Transverse colon (tissue), 4 donors: ENCODE measurements around the gene PALM. TPM values are rescaled to one million over a fixed set of nuclear protein-coding genes. Genes with fewer than 3 reads are reported as not detected.
A peak's percentile ranks its signal among the peaks of the same experiment; 100 is the strongest.

Experiments
- DNase-seq: peaks from one replicate; pipeline ENCODE4 v3.0.0-alpha.2; 2019
- H3K27ac ChIP-seq, 4 donors: fragments of 200-600 bp; sonication (generic); 2 replicates each; pipeline ENCODE4 v1.5.1; 2016 to 2018; ENCODE audit warnings: inconsistent platforms in 4 of 4
- H3K27me3 ChIP-seq: fragments of 200-600 bp; sonication (generic); 2 replicates; pipeline ENCODE4 v1.5.1; 2017; ENCODE audit warnings: inconsistent platforms
- H3K36me3 ChIP-seq, 4 donors: fragments of 200-600 bp; sonication (generic); 2 replicates each; pipeline ENCODE4 v1.5.1; 2017 to 2019; ENCODE audit warnings: inconsistent platforms in 4 of 4
- H3K4me1 ChIP-seq, 4 donors: fragments of 200-600 bp; sonication (generic); 2 replicates each; pipeline ENCODE4 v1.5.1; 2017 to 2020; ENCODE audit warnings: inconsistent platforms in 4 of 4
- H3K4me3 ChIP-seq, 4 donors: fragments of 200-600 bp; sonication (generic); 1 replicate in 1 of 4; 2 replicates in 3 of 4; pipeline versions ENCODE4 v1.5.1 to v1.6.1; 2017 to 2019; ENCODE audit warnings: inconsistent platforms in 4 of 4
- H3K9me3 ChIP-seq, 2 donors: fragments of 200-600 bp; sonication (generic); 2 replicates each; pipeline ENCODE4 v1.5.1; 2017 to 2019; ENCODE audit warnings: inconsistent platforms in 2 of 2
- CTCF ChIP-seq, 5 experiments: fragments of 200-600 bp in 3 of 5; fragments of 450-650 bp in 2 of 5; sonication (generic) in 3 of 5; IDR thresholded peaks; 1 replicate in 2 of 5; 2 replicates in 3 of 5; pipeline ENCODE4 v1.5.1; 2016 to 2017; ENCODE audit warnings: antibody characterized with exemption in 5 of 5, inconsistent platforms in 3 of 5, mild to moderate bottlenecking in 2 of 5, moderate library complexity in 1 of 5
- EP300 ChIP-seq: sonication (generic); formaldehyde crosslinking; IDR thresholded peaks from one replicate; pipeline ENCODE4 v1.6.1; 2017; ENCODE audit warnings: antibody characterized with exemption, low read depth
- POLR2A ChIP-seq: fragments of 450-650 bp; IDR thresholded peaks from one replicate; pipeline ENCODE4 v1.6.1; 2016; ENCODE audit warnings: antibody characterized with exemption, mild to moderate bottlenecking, moderate library complexity
- POLR2AphosphoS5 ChIP-seq, 3 donors: sonication (generic); formaldehyde crosslinking; IDR thresholded peaks; one replicate each; pipeline ENCODE4 v1.6.1; 2016; ENCODE audit warnings: antibody characterized with exemption in 3 of 3
- WGBS, 2 donors: methylation state at CpG; one replicate each; pipeline ENCODE4 v1.1.5; 2018; ENCODE audit warnings: low coverage in 1 of 2; 5-methylcytosine and 5-hydroxymethylcytosine counted together
- in situ Hi-C, 4 donors: fragments of 200-750 bp; cut with MboI; loops; one replicate each; pipeline versions ENCODE4 v1.15.0 to v1.15.1; 2017; ENCODE audit warnings: low sequenced_read_pairs in 3 of 4, low pct_ligation_motif_present in 1 of 4, low pct_unique_long_range_greater_than_20kb in 1 of 4
- intact Hi-C: fragments of 100-400 bp; cut with DNase I; formaldehyde crosslinking; loops from one replicate; pipeline ENCODE4 v1.15.1; 2023; ENCODE audit warnings: low total_unique reads
- total RNA-seq, 4 donors: library from RNA; depleted of rRNA; stranded (reverse); fragments of >200 nt; gene quantifications; one replicate each; pipeline ENCODE4 v1.1.0, GENCODE V29; 2016

The PALM gene
- total RNA-seq, 4 donors from 2014 or later, result 14.1 to 99.3 (median 29.8) TPM

GRCh38 chr19:756821-757688 is 48.3 kb downstream of the PALM start:
- Histone ChIP-seq H3K27me3 (no peaks in the 10 kb centered on the region), H3K36me3 (peaks cover 0 to 11% (median 2%) of the 10 kb centered on the region in 4 donors), H3K4me1 (peaks cover 0 to 31% (median 29%) of the 10 kb centered on the region in 4 donors), H3K27ac (no peak overlapping the region), H3K9me3 (no peaks in the 10 kb centered on the region), H3K4me3 (no peak overlapping the region)
- intact Hi-C loops (no loop called here), in situ Hi-C loops (no loop called here)
- 90 to 91% methylated on average over 6 to 17 of the region's 36 CpGs for WGBS, 2 donors
- no peak for DNase-seq
- TF ChIP-seq POLR2AphosphoS5 (IDR thresholded peaks at IDR 0.05), result peak in 2 of 3 donors; percentile 4 to 9
- no peak for TF ChIP-seq POLR2A
- TF ChIP-seq CTCF (IDR thresholded peaks at IDR 0.05), result no peak
- no peak for TF ChIP-seq EP300

GRCh38 chr19:757811-758668 is 49.3 kb downstream of the PALM start:
- Histone ChIP-seq H3K27ac (no peak overlapping the region), H3K36me3 (peaks cover 0 to 13% (median 2%) of the 10 kb centered on the region in 4 donors), H3K9me3 (no peaks in the 10 kb centered on the region), H3K4me3 (no peak overlapping the region), H3K27me3 (no peaks in the 10 kb centered on the region), H3K4me1 (peaks cover 0 to 27% (median 26%) of the 10 kb centered on the region in 4 donors)
- no peak for TF ChIP-seq EP300
- TF ChIP-seq POLR2AphosphoS5 (IDR thresholded peaks at IDR 0.05), result peak in 1 of 3 donors; percentile 23
- TF ChIP-seq CTCF (IDR thresholded peaks at IDR 0.05), result no peak
- DNase-seq, result no peak
- in situ Hi-C loops (no loop called here), intact Hi-C loops (no loop called here)
- WGBS, 2 donors, result 90 to 96% methylated on average over 2 to 50 of the region's 50 CpGs

- H3K9me3 ChIP-seq, result no peaks in the 10 kb centered on the region
- H3K27me3 ChIP-seq, result no peaks in the 10 kb centered on the region
- intact Hi-C loops (loop anchor here (10.0 kb wide), 1 partner anchor 212 kb away; no protein-coding TSS in a partner anchor), in situ Hi-C loops (loop anchor here in 3 of 4 donors (10.0 kb wide), 3 partner anchors 92 to 222 kb away; partner anchors contain the start of genes WDR18 (in 2 of the 3), ARID3A (in 1 of the 3), CFD (in 1 of the 3) and ELANE (in 1 of the 3))
- H3K4me3 ChIP-seq, result no peak overlapping the region
- WGBS, 2 donors, result 90 to 100% methylated on average over 2 to 10 of the region's 10 CpGs
- TF ChIP-seq POLR2A (no peak), CTCF (IDR thresholded peaks at IDR 0.05) (no peak), EP300 (no peak), POLR2AphosphoS5 (IDR thresholded peaks at IDR 0.05) (no peak)
- no peaks in the 10 kb centered on the region for H3K4me1 ChIP-seq
- DNase-seq, result no peak
- no peak overlapping the region for H3K27ac ChIP-seq
- peaks cover 0 to 17% (median 1%) of the 10 kb centered on the region in 4 donors for H3K36me3 ChIP-seq
Measured at GRCh38 chr19:763181-763580, 54.4 kb downstream of the PALM start.

GRCh38 chr19:763869-764268 is 55.1 kb downstream of the PALM start:
- Histone ChIP-seq H3K4me3 (no peak overlapping the region), H3K27ac (no peak overlapping the region), H3K36me3 (peaks cover 0 to 17% (median 0%) of the 10 kb centered on the region in 4 donors), H3K27me3 (no peaks in the 10 kb centered on the region), H3K4me1 (no peaks in the 10 kb centered on the region), H3K9me3 (no peaks in the 10 kb centered on the region)
- no peak for TF ChIP-seq CTCF (IDR thresholded peaks at IDR 0.05)
- no peak for TF ChIP-seq POLR2A
- TF ChIP-seq EP300, result no peak
- no peak for TF ChIP-seq POLR2AphosphoS5 (IDR thresholded peaks at IDR 0.05)
- intact Hi-C loops, result loop anchor here (10.0 kb wide), 1 partner anchor 211 kb away; no protein-coding TSS in a partner anchor
- in situ Hi-C loops, result loop anchor here in 3 of 4 donors (10.0 kb wide), 3 partner anchors 91 to 221 kb away; partner anchors contain the start of genes WDR18 (in 2 of the 3), ARID3A (in 1 of the 3), CFD (in 1 of the 3) and ELANE (in 1 of the 3)
- WGBS, 2 donors, result 99 to 100% methylated on average over 1 to 6 of the region's 6 CpGs
- no peak for DNase-seq
